ENCODE measurements around the gene DNAJC30. TPM values are rescaled to one million over a fixed set of nuclear protein-coding genes. Genes with fewer than 3 reads are reported as not detected.
A peak's percentile ranks its signal among the peaks of the same experiment; 100 is the strongest.

Gene DNAJC30
- total RNA-seq, 1 donor from 2014 or later: 1.6 TPM

- Histone ChIP-seq H3K27ac (ENCODE audit: low read depth, low read length) (no peak overlapping the region), H3K4me3 (ENCODE audit: low read length in 3 of 3) (no peak overlapping the region), H3K36me3 (ENCODE audit: control insufficient read depth in 3 of 3, insufficient read depth in 3 of 3, low read length in 3 of 3) (no peaks in the 10 kb centered on the region), H3K9ac (ENCODE audit: low read depth in 1 of 3, low read length in 3 of 3) (no peak overlapping the region), H3K27me3 (ENCODE audit: control insufficient read depth in 3 of 3, insufficient read depth in 3 of 3, low read length in 3 of 3) (peaks cover 22 to 28% (median 24%) of the 10 kb centered on the region in 3 donors), H3K9me3 (ENCODE audit: control insufficient read depth in 3 of 3, low read length in 3 of 3) (no peaks in the 10 kb centered on the region), H3K4me1 (ENCODE audit: control insufficient read depth in 3 of 3, insufficient read depth in 3 of 3, low read length in 3 of 3) (no peaks in the 10 kb centered on the region)
Measured at GRCh38 chr7:73652541-73652949, 30.7 kb downstream of the DNAJC30 start.

GRCh38 chr7:73650524-73650923 is 32.7 kb downstream of the DNAJC30 start:
- H3K9me3 ChIP-seq (ENCODE audit: control insufficient read depth in 3 of 3, low read length in 3 of 3): no peaks in the 10 kb centered on the region
- H3K9ac ChIP-seq (ENCODE audit: low read depth in 1 of 3, low read length in 3 of 3): no peak overlapping the region
- H3K36me3 ChIP-seq (ENCODE audit: control insufficient read depth in 3 of 3, insufficient read depth in 3 of 3, low read length in 3 of 3): no peaks in the 10 kb centered on the region
- H3K4me1 ChIP-seq (ENCODE audit: control insufficient read depth in 3 of 3, insufficient read depth in 3 of 3, low read length in 3 of 3): peaks cover 0 to 2% (median 0%) of the 10 kb centered on the region in 3 donors
- H3K4me3 ChIP-seq (ENCODE audit: low read length in 3 of 3): no peak overlapping the region
- peaks cover 35 to 44% (median 42%) of the 10 kb centered on the region in 3 donors for H3K27me3 ChIP-seq (ENCODE audit: control insufficient read depth in 3 of 3, insufficient read depth in 3 of 3, low read length in 3 of 3)
- no peak overlapping the region for H3K27ac ChIP-seq (ENCODE audit: low read depth, low read length)

- H3K27me3 ChIP-seq (ENCODE audit: control insufficient read depth in 3 of 3, insufficient read depth in 3 of 3, low read length in 3 of 3): peaks cover 35 to 49% (median 45%) of the 10 kb centered on the region in 3 donors
- H3K4me1 ChIP-seq (ENCODE audit: control insufficient read depth in 3 of 3, insufficient read depth in 3 of 3, low read length in 3 of 3): peaks cover 0 to 2% (median 0%) of the 10 kb centered on the region in 3 donors
- no peak overlapping the region for H3K27ac ChIP-seq (ENCODE audit: low read depth, low read length)
- no peak overlapping the region for H3K9ac ChIP-seq (ENCODE audit: low read depth in 1 of 3, low read length in 3 of 3)
- no peaks in the 10 kb centered on the region for H3K36me3 ChIP-seq (ENCODE audit: control insufficient read depth in 3 of 3, insufficient read depth in 3 of 3, low read length in 3 of 3)
- H3K4me3 ChIP-seq (ENCODE audit: low read length in 3 of 3): no peak overlapping the region
- H3K9me3 ChIP-seq (ENCODE audit: control insufficient read depth in 3 of 3, low read length in 3 of 3): no peaks in the 10 kb centered on the region
Measured at GRCh38 chr7:73649576-73649975, 33.7 kb downstream of the DNAJC30 start.

GRCh38 chr7:73648593-73649332 is 34.5 kb downstream of the DNAJC30 start:
- peaks cover 0 to 2% (median 0%) of the 10 kb centered on the region in 3 donors for H3K4me1 ChIP-seq (ENCODE audit: control insufficient read depth in 3 of 3, insufficient read depth in 3 of 3, low read length in 3 of 3)
- no peaks in the 10 kb centered on the region for H3K9me3 ChIP-seq (ENCODE audit: control insufficient read depth in 3 of 3, low read length in 3 of 3)
- H3K36me3 ChIP-seq (ENCODE audit: control insufficient read depth in 3 of 3, insufficient read depth in 3 of 3, low read length in 3 of 3): no peaks in the 10 kb centered on the region
- no peak overlapping the region for H3K27ac ChIP-seq (ENCODE audit: low read depth, low read length)
- H3K27me3 ChIP-seq (ENCODE audit: control insufficient read depth in 3 of 3, insufficient read depth in 3 of 3, low read length in 3 of 3): peaks cover 35 to 53% (median 47%) of the 10 kb centered on the region in 3 donors
- no peak overlapping the region for H3K4me3 ChIP-seq (ENCODE audit: low read length in 3 of 3)
- no peak overlapping the region for H3K9ac ChIP-seq (ENCODE audit: low read depth in 1 of 3, low read length in 3 of 3)

- H3K27me3 ChIP-seq (ENCODE audit: control insufficient read depth in 3 of 3, insufficient read depth in 3 of 3, low read length in 3 of 3): peaks cover 38 to 53% (median 47%) of the 10 kb centered on the region in 3 donors
- peak overlapping the region in 1 of 3 donors; percentile 57 for H3K9ac ChIP-seq (ENCODE audit: low read depth in 1 of 3, low read length in 3 of 3)
- no peak overlapping the region for H3K27ac ChIP-seq (ENCODE audit: low read depth, low read length)
- H3K36me3 ChIP-seq (ENCODE audit: control insufficient read depth in 3 of 3, insufficient read depth in 3 of 3, low read length in 3 of 3): no peaks in the 10 kb centered on the region
- no peaks in the 10 kb centered on the region for H3K9me3 ChIP-seq (ENCODE audit: control insufficient read depth in 3 of 3, low read length in 3 of 3)
- peak overlapping the region; percentile 14 to 54 (median 36) for H3K4me3 ChIP-seq (ENCODE audit: low read length in 3 of 3)
- H3K4me1 ChIP-seq (ENCODE audit: control insufficient read depth in 3 of 3, insufficient read depth in 3 of 3, low read length in 3 of 3): peaks cover 0 to 2% (median 0%) of the 10 kb centered on the region in 3 donors
Measured at GRCh38 chr7:73647725-73648592, 35.3 kb downstream of the DNAJC30 start.

GRCh38 chr7:73646785-73647724 is 36.2 kb downstream of the DNAJC30 start:
- no peak overlapping the region for H3K4me3 ChIP-seq (ENCODE audit: low read length in 3 of 3)
- H3K9ac ChIP-seq (ENCODE audit: low read depth in 1 of 3, low read length in 3 of 3): no peak overlapping the region
- H3K36me3 ChIP-seq (ENCODE audit: control insufficient read depth in 3 of 3, insufficient read depth in 3 of 3, low read length in 3 of 3): no peaks in the 10 kb centered on the region
- H3K27me3 ChIP-seq (ENCODE audit: control insufficient read depth in 3 of 3, insufficient read depth in 3 of 3, low read length in 3 of 3): peaks cover 38 to 53% (median 47%) of the 10 kb centered on the region in 3 donors
- H3K27ac ChIP-seq (ENCODE audit: low read depth, low read length): no peak overlapping the region
- peaks cover 0 to 2% (median 0%) of the 10 kb centered on the region in 3 donors for H3K4me1 ChIP-seq (ENCODE audit: control insufficient read depth in 3 of 3, insufficient read depth in 3 of 3, low read length in 3 of 3)
- no peaks in the 10 kb centered on the region for H3K9me3 ChIP-seq (ENCODE audit: control insufficient read depth in 3 of 3, low read length in 3 of 3)

GRCh38 chr7:73645643-73646174 is 37.5 kb downstream of the DNAJC30 start:
- H3K4me3 ChIP-seq (ENCODE audit: low read length in 3 of 3): no peak overlapping the region
- H3K36me3 ChIP-seq (ENCODE audit: control insufficient read depth in 3 of 3, insufficient read depth in 3 of 3, low read length in 3 of 3): no peaks in the 10 kb centered on the region
- peaks cover 41 to 52% (median 43%) of the 10 kb centered on the region in 3 donors for H3K27me3 ChIP-seq (ENCODE audit: control insufficient read depth in 3 of 3, insufficient read depth in 3 of 3, low read length in 3 of 3)
- peaks cover 0 to 2% (median 0%) of the 10 kb centered on the region in 3 donors for H3K4me1 ChIP-seq (ENCODE audit: control insufficient read depth in 3 of 3, insufficient read depth in 3 of 3, low read length in 3 of 3)
- no peak overlapping the region for H3K27ac ChIP-seq (ENCODE audit: low read depth, low read length)
- H3K9ac ChIP-seq (ENCODE audit: low read depth in 1 of 3, low read length in 3 of 3): no peak overlapping the region
- peaks cover 0 to 3% (median 2%) of the 10 kb centered on the region in 3 donors for H3K9me3 ChIP-seq (ENCODE audit: control insufficient read depth in 3 of 3, low read length in 3 of 3)

GRCh38 chr7:73644688-73645286 is 38.5 kb downstream of the DNAJC30 start:
- H3K4me3 ChIP-seq (ENCODE audit: low read length in 3 of 3): no peak overlapping the region
- H3K36me3 ChIP-seq (ENCODE audit: control insufficient read depth in 3 of 3, insufficient read depth in 3 of 3, low read length in 3 of 3): no peaks in the 10 kb centered on the region
- peaks cover 0 to 2% (median 0%) of the 10 kb centered on the region in 3 donors for H3K4me1 ChIP-seq (ENCODE audit: control insufficient read depth in 3 of 3, insufficient read depth in 3 of 3, low read length in 3 of 3)
- peaks cover 34 to 46% (median 36%) of the 10 kb centered on the region in 3 donors for H3K27me3 ChIP-seq (ENCODE audit: control insufficient read depth in 3 of 3, insufficient read depth in 3 of 3, low read length in 3 of 3)
- H3K9ac ChIP-seq (ENCODE audit: low read depth in 1 of 3, low read length in 3 of 3): no peak overlapping the region
- peaks cover 0 to 3% (median 2%) of the 10 kb centered on the region in 3 donors for H3K9me3 ChIP-seq (ENCODE audit: control insufficient read depth in 3 of 3, low read length in 3 of 3)
- H3K27ac ChIP-seq (ENCODE audit: low read depth, low read length): no peak overlapping the region

GRCh38 chr7:73642834-73643233 is 40.4 kb downstream of the DNAJC30 start:
- no peak overlapping the region for H3K4me3 ChIP-seq (ENCODE audit: low read length in 3 of 3)

More at GRCh38 chr7:73642834-73643233, 40.4 kb downstream of the DNAJC30 start:
- H3K27ac ChIP-seq (ENCODE audit: low read depth, low read length): no peak overlapping the region
- peaks cover 0 to 2% (median 0%) of the 10 kb centered on the region in 3 donors for H3K4me1 ChIP-seq (ENCODE audit: control insufficient read depth in 3 of 3, insufficient read depth in 3 of 3, low read length in 3 of 3)
- peaks cover 0 to 3% (median 2%) of the 10 kb centered on the region in 3 donors for H3K9me3 ChIP-seq (ENCODE audit: control insufficient read depth in 3 of 3, low read length in 3 of 3)
- H3K36me3 ChIP-seq (ENCODE audit: control insufficient read depth in 3 of 3, insufficient read depth in 3 of 3, low read length in 3 of 3): no peaks in the 10 kb centered on the region
- peaks cover 19 to 27% (median 25%) of the 10 kb centered on the region in 3 donors for H3K27me3 ChIP-seq (ENCODE audit: control insufficient read depth in 3 of 3, insufficient read depth in 3 of 3, low read length in 3 of 3)
- H3K9ac ChIP-seq (ENCODE audit: low read depth in 1 of 3, low read length in 3 of 3): no peak overlapping the region
